ENCODE results near the gene SLC25A24.
"Not testable (repeated sequence)": the region's sequence is repeated elsewhere in the genome, so short reads cannot be mapped to it uniquely, and the experiment has no call there.

GRCh38 chr1:108132367-108132766 lies 67.8 kb downstream of the SLC25A24 start:
- TF ChIP-seq CTCF (IDR thresholded peaks at IDR 0.05; ENCODE audit: low read depth, low read length, missing input control); EGR1 (IDR thresholded peaks at IDR 0.05; ENCODE audit: low read depth in 2 of 2); REST (IDR thresholded peaks at IDR 0.05); JUND (IDR thresholded peaks at IDR 0.05); GABPA (IDR thresholded peaks at IDR 0.05 in 1 of 2, conservative IDR thresholded peaks at IDR 0.05 in 1 of 2); YY1 (IDR thresholded peaks at IDR 0.05); MAX (IDR thresholded peaks at IDR 0.05); TAF1 (conservative IDR thresholded peaks at IDR 0.05); SP1 (IDR thresholded peaks at IDR 0.05); ATF3 (IDR thresholded peaks at IDR 0.05): not testable (repeated sequence)

Data from liver (tissue), 3 donors.